HG03575 (cell line): Measurements from ENCODE around the gene PCED1B.
"Not testable (repeated sequence)": the region's sequence is repeated elsewhere in the genome, so short reads cannot be mapped to it uniquely, and the experiment has no call there.

Experiments used
- ATAC-seq: cut with Tn5 transposase; IDR thresholded peaks from one replicate; pipeline ENCODE4 v1.9.1; 2021; ENCODE audit not compliant: unreplicated experiment, insufficient number of reproducible peaks, low FRiP score; ENCODE audit errors: extremely low read depth

PCED1B gene

GRCh38 chr12:47110718-47111391 is 31.4 kb downstream of the PCED1B start:
- no peak for ATAC-seq

DNA sequence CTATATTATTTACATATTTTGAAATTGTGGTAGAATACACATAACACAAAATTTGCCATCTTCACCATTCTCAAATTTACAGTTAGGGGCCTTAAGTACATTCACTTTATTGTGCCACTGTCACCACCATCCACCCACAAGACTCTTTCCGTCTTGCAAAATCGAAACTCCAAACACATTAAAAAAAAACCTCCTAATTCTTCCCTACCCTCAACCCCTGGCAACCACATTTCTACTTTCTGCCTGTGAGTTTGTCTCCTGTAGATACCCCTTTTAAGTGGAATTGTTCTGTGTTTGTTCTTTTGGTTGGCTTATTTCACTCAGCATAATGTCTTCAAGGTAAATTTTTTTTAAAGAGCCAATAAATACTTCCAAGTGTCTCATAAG is 32.0 kb downstream of the PCED1B start:
- ATAC-seq, result no peak

DNA sequence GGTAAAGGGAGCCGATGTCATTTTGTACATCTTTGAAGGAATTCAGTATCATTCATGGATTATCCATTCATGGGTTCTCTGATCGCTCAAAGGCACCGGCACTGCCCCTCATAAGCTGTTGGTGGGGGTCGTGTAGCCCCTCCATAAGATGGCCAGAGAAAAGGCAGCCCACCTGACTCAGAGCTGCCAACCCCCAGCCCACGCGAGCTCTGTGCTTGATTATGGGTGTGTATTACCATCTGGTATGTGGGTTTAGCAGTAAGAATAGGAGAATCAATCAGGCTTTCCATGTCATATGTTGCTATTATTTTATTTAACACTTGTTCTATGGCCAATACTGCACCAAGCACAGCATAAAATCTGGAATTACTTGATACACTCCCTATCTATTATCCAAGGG is 32.4 kb downstream of the PCED1B start:
- no peak for ATAC-seq

DNA sequence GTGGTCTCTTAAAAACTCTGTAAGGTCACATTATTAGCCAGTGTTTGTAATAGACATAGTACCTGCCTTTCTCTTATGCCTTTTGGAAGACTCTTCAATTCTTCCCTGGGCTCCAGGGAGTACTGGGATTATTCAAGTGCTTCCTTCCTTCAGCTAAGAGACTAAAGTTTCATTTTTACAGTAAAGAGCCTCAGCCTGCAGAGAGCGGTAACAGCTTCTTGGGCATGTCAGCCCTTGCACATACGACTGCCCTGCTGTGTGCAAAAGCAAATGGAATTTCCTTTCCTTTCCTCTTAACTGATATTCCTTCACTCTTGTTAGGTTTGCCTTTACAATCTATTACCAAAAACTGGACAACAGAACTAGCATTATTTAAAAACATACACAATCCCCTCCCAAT is 33.3 kb downstream of the PCED1B start:
- ATAC-seq, result no peak

- no peak for ATAC-seq
Observed at GRCh38 chr12:47114481-47114892, 35.1 kb downstream of the PCED1B start.

- not testable (repeated sequence) for ATAC-seq
Observed at GRCh38 chr12:47117305-47117704, 37.9 kb downstream of the PCED1B start.

DNA sequence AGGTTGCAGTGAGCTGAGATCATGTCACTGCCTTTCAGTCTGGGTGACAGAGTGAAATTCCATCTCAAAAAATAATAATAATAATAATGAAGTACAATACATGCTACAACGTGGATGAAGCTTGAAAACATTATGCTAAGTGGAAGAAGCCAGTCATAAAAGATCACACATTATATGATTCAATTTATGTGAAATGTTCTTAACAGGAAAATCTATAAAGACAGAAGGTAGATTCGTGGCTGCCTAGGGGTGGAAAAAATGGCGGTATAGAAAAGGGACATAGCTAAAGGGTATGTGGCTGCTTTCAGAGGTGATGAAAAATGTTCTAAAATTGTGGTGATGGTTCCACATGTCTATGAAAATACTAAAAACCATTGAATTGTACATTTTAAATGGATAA is 41.3 kb downstream of the PCED1B start:
- ATAC-seq, result no peak

DNA sequence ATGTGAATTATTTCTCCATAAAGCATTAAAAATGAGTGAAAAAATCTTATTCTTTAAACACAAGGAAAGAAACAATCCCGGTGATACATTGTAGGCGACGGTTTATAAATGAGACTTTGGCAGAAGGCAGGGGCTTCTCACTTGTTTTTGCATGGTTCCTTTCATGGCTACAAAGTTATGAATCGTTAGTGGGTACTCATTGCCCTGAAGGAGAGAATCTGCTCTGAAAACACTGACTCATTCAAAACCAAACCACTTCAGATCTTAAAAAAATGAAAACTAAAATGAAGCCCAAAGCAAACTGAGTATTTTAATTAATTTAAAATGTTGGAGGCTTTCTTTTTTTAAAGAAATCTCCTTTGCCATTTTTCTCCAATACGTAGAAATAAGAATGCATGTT is 41.7 kb downstream of the PCED1B start:
- ATAC-seq, result no peak

GRCh38 chr12:47122602-47123001 is 43.2 kb downstream of the PCED1B start:
- no peak for ATAC-seq

DNA sequence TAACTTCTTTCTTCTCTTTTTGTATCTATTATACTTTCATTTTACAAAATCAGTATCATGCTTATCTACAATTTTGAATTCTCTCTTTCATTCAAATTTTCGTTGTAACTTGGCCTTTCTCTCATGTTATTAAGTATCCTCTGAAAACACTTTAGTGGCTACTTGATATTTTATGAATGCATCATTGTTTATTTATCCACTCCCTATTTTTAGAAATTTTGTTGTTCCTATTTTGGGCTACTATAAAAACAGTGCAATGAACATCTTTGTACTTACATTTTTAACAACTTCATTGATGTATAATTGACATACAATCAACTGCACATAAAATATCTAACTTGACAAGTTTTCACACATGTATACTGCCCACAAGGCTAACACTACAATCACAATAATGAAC is 44.3 kb downstream of the PCED1B start:
- no peak for ATAC-seq

GRCh38 chr12:47124451-47124850 is 45.0 kb downstream of the PCED1B start:
- ATAC-seq, result no peak

DNA sequence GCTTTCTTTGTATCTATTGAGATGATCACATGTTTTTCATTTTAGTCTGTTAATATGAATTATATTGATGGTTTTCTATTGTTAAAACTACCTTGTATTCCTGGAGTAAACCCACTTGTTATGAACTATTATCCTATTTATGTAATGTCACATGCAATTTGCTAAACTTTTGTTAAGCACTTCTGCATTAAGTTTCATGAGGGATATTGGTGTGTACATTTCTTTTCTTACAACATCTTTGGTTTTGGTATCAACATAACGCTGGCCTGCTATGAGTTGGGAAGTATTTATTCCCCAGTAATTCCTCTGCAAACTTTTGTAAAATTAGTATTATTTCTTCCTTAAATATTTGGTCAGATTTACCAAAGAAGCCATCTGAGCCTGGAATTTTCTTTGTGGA is 46.8 kb downstream of the PCED1B start:
- ATAC-seq, result no peak

GRCh38 chr12:47131011-47131410 is 51.6 kb downstream of the PCED1B start:
- ATAC-seq, result no peak

DNA sequence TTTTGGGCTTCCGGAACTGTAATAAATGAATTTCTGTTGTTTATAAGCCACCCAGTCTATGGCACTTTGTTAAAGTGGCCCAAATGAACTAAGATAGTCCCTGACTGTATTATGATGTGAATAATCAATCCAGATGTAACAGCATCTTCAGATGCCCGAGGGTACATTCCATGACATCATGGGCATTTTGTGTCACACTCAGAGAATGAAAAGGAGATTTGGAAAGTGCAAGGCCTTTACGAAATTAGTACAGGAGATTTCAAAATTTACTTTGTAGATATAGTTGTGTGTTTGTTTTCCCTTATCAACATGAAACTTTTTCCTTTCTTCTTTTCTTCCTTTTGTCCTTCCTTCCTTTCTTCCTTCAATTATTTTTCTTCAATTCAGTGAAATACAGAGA is 54.6 kb downstream of the PCED1B start:
- no peak for ATAC-seq

GRCh38 chr12:47135578-47135977 is 56.2 kb downstream of the PCED1B start:
- no peak for ATAC-seq

GRCh38 chr12:47139000-47139681 is 59.7 kb downstream of the PCED1B start:
- no peak for ATAC-seq

- ATAC-seq, result no peak
Observed at GRCh38 chr12:47141459-47141858, 62.0 kb downstream of the PCED1B start.

GRCh38 chr12:47144769-47145168 is 65.3 kb downstream of the PCED1B start:
- ATAC-seq, result no peak

DNA sequence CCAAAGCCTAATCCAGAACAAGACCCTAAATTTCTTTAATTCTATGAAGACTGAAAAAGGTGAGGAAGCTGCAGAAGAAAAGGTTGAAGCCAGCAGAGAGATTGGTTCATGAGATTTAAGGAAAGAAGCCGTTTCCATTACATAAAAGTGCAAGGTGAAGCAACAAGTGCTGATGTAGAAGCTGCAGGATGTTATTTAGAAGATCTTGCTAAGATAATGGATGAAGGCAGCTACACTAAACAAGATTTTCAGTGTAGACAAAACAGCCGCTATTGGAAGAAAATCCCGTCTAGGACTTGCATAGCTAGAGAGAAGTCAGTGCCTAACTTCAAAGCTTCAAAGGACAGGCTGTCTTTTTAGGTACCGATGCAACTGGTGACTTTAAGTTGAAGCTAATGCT is 65.8 kb downstream of the PCED1B start:
- ATAC-seq, result no peak

- ATAC-seq, result no peak
Observed at GRCh38 chr12:47147739-47148138, 68.3 kb downstream of the PCED1B start.

- ATAC-seq, result no peak
Observed at GRCh38 chr12:47149146-47149545, 69.7 kb downstream of the PCED1B start.
